GM11168 (cell line): ENCODE results near the gene CNGA2.

Experiments
- in situ Hi-C: fragments of 300-500 bp; cut with MboI; formaldehyde crosslinking; loops from one replicate; pipeline ENCODE4 v1.12.0; 2022; ENCODE audit warnings: low sequenced_read_pairs; ENCODE audit not compliant: unreplicated experiment

CNGA2 gene

GRCh38 chrX:151711154-151711553 is 23.4 kb upstream of the CNGA2 start:
- in situ Hi-C loops: no loop called here

- in situ Hi-C loops: no loop called here
These were observed 22.8 kb upstream of the CNGA2 start for GRCh38 chrX:151711787-151712186.

GRCh38 chrX:151712253-151712652 is 22.3 kb upstream of the CNGA2 start:
- in situ Hi-C loops: no loop called here

DNA sequence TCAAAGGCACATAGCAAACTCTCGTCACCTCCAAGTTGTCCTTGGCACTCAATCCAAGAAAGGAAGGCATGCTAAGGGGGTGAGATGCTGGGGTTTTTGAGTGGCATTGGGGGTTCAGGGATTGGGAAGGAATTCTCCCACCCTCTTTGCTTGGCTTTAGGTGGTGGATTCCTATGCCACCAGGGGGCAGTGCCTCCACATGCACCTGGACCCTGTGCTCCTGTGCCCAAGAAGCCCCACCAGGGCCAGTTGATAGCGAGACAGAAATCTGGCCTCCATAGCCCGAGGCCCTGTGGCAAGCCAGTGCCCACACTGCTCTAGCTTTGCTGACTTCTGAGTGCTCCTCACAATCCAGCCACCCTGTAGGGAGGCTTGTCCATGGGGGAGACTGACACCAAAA is 20.7 kb upstream of the CNGA2 start:
- in situ Hi-C loops: no loop called here

DNA sequence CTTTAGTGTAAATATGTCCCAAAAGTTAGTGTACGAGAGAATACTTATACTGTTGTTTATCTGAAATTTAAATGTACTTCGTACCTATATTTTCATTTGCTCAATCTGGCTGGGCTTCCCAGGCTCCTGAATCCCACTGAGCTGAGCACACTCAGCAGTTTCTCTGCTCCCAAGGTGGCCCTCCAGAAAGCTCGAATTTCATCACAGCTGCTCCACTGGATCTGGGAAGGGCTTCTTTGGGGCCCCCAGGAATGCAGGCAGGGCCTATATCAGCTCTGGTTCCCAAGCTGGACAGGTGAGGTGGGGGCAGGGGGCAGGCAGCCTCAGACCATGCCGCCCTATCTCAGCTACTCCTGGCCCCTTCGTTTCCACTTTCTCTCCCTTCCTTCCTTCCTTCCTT is 20.2 kb upstream of the CNGA2 start:
- in situ Hi-C loops: no loop called here

DNA sequence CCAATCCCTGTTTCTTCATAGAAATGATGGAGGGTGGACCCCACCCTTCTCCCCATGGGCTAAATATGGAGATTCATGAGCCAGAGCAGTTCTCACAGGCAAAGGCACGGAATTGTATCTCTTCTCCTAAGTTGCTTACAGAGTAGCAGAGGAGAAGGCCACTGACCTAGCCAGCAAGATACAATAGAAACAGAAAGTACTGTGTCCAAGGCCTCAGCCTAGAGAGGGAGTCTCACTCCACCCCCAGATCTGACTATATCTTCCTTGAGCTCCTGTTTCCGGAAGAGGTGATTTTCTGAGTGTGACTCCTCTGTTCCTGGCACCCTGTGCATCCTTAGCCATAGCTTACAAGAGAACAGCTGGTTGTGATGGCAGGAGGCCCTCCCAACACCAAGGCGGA is 18.8 kb upstream of the CNGA2 start, which contains the start of gene FATE1:
FATE1 (plus strand) TSS at position 284 of the 400 bp plus-strand sequence; CDS start at position 369, 85 bp downstream.
- in situ Hi-C loops: no loop called here

GRCh38 chrX:151722241-151722846 is 12.2 kb upstream of the CNGA2 start:
- in situ Hi-C loops: no loop called here

DNA sequence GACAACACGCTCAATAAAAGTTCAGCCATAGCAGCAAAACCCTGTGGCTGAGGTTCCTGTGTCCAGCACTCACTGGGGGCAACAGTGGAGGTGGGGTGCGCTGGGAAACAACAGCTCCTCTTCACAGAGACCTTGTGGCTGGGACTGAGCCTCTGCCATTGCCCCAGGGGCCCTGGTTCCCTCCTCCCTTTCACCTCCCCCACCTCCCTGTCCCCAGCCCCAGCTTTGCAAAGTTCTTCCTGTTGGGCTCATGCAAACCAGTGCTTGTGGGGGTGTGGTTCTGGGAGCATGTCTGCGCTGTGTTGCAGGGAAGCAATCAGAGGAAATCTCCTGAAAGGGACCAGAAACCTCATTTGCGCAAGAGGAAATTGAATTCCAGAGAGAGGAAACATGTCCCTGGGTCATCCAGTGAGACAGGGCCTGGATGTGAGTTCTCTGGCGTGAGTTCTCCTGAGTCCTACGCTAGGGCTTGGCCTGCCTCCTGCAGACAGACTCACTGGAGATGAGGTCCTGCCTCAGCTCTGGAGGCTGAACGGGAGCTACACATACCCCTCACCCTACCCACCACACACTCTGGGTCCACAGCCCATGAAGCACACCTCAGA is 11.3 kb upstream of the CNGA2 start:
- in situ Hi-C loops: no loop called here

GRCh38 chrX:151724563-151725337 is 9.8 kb upstream of the CNGA2 start:
- in situ Hi-C loops: no loop called here

DNA sequence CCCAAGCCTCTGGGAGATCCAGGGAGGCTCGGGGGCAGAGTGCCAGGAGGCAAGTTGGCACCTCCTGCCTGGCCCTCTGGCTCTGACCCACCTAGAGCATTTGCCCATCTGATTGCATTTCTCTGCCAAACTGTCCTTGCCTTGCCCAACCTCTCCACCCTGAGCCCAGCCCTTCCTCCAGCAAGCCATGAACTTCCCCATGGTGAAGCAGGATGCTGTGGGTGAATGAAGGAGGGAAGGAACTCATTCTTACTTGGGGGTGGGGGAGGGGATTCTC is 9.3 kb upstream of the CNGA2 start:
- in situ Hi-C loops: no loop called here

DNA sequence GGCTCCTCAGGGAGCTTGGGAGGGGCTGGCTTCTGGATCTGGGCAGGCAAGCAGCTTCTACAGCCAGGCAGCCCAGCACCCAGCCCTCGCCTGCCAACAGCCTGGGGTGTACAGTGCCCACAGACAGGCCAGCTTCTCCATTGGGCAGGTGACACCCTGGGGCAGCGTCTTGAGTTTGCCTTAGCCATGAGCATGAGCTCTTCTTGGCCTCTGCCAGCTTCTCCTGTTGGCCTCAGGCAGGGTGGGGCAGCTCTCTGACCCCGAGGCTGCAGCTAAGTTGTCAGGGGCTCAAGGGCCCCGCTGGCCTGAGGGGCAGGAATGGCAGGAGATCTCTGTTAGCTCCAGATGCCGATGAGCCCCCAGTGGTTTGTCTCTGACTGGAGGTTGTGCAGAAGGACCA is 7.8 kb upstream of the CNGA2 start:
- in situ Hi-C loops: no loop called here

DNA sequence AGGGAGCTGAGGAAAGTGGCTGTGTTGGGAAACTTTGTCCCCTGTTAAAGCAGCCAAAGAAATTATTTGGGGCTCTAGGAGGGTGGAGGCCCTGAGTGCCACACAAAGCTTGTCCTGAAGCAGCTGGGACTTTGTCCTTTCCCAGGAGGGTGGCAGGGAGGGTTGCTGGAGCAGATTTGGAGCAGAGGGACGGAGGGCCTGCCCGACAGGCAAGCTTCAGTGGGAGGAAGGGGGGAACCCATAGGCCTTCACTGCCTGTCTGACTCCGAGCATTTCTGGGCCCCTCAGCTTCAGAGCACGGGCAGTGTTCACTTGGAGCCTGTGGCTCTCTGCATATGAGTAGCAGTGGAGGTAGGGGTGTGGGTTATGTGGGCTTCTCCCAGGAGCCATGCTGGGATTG is 7.2 kb upstream of the CNGA2 start:
- in situ Hi-C loops: no loop called here

- in situ Hi-C loops: no loop called here
These were observed 5.4 kb upstream of the CNGA2 start for GRCh38 chrX:151729056-151729725.

DNA sequence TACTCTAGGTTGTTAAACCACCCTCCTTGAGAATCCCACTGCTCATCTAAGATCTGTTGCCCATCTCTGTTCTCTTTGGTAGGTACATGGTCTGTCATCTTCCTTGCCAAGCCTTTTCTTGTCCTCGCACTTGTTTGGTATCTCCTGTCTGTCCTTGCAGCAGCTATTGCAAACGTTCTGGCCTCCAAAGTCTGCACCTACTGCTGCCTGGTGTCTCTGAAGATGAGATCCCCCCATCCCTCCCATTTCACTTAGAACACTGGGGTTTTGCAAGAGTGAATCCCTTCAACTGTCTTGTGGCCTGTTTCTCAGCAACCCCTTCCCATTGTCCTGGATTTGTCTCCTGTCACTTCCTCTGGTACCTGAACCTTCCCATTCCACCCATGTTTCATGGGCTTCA is 673 bp downstream of the CNGA2 start:
- in situ Hi-C loops: no loop called here

DNA sequence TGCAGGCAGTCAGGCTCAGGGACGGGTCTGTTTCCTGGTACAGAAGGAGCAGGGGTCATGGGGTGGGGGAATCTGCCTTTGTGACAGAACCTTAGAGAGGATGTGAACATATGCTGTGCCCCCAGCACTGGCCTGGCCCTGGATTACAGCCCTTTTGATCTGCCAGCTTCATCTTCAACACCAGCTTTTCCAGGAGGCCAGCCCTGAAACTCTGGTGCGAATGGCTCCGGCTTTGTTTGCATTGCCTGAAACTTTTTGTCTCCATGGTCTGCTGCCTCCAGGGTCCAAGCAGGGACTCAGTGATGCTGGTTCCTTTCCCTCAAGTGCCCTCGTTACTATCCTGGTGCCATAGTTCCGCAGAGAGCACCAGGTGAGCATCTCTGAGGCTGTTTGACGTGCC is 2.1 kb downstream of the CNGA2 start:
- in situ Hi-C loops: no loop called here

DNA sequence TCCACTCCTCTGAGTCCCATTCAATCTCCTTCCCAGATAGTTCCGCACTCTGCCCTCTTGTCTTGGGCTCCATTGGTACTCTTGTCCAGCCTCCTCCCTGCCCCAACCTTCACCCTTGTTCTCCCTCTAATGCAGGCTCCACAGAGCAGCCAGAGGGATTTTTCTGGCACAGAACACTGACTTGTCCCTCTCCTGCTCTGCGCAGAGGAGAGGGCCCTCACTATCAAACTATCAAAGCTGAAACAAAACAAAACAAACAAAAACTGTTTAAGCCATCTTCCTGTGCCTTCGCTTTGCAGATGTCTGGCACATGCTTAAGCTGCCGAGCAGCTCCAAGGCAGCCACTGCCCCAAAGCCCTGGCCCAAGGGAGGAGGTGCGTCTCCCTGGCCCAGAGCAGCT is 2.9 kb downstream of the CNGA2 start:
- in situ Hi-C loops: no loop called here

DNA sequence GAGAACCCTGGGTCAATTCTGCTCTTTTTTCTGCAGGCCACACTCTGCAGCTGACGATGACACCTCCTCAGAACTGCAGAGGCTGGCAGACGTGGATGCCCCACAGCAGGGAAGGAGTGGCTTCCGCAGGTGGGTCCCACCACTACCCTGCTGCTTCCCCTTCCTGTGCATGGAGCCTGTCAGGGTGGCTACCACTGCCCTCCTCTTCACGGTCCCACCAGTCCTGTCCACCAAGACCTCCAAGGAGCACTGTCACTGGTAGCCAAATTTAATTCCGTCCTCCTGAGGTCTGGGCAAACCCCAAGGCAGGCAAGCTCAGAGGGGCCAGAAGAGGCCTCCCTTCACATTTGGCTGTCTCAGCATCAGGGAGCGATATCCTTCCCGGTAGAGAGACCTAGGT is 4.2 kb downstream of the CNGA2 start:
- in situ Hi-C loops: no loop called here

GRCh38 chrX:151741606-151742005 is 7.1 kb downstream of the CNGA2 start:
- in situ Hi-C loops: no loop called here

DNA sequence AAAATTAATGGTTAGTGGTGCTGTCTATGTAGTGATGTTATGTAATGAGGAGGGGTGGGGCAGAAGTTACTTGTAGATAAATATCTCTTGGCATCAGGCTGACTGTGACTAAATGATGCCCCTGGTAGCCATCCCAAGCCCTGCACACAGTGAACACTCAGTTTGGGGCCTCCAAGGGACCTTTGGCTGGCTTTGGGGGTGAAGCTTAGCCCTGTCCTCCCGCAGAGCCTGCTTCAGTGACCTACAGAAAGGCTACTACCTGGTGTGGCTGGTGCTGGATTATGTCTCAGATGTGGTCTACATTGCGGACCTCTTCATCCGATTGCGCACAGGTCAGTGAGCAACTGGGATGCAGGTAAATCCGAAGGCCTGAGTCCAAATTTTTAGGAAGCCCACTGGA is 7.8 kb downstream of the CNGA2 start:
- in situ Hi-C loops: no loop called here

- in situ Hi-C loops: no loop called here
These were observed 9.3 kb downstream of the CNGA2 start for GRCh38 chrX:151743651-151744470.
